GM21717 (cell line): ENCODE results near the gene TNFRSF25.

Source experiments
- ATAC-seq: cut with Tn5 transposase; IDR thresholded peaks from one replicate; pipeline ENCODE4 v1.9.1; 2021; ENCODE audit warnings: mild to moderate bottlenecking, moderate library complexity; ENCODE audit not compliant: unreplicated experiment

The TNFRSF25 gene, protein sequence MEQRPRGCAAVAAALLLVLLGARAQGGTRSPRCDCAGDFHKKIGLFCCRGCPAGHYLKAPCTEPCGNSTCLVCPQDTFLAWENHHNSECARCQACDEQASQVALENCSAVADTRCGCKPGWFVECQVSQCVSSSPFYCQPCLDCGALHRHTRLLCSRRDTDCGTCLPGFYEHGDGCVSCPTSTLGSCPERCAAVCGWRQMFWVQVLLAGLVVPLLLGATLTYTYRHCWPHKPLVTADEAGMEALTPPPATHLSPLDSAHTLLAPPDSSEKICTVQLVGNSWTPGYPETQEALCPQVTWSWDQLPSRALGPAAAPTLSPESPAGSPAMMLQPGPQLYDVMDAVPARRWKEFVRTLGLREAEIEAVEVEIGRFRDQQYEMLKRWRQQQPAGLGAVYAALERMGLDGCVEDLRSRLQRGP

GRCh38 chr1:6466023-6466422 lies at the start of gene TNFRSF25:
Gene TNFRSF25, minus strand, starts transcription at chr1:6466173. Its CDS starts 66 bp downstream, at chr1:6466107.
- ATAC-seq = no peak

GRCh38 chr1:6515771-6516170 lies 49.8 kb upstream of the TNFRSF25 start:
- ATAC-seq = no peak

DNA sequence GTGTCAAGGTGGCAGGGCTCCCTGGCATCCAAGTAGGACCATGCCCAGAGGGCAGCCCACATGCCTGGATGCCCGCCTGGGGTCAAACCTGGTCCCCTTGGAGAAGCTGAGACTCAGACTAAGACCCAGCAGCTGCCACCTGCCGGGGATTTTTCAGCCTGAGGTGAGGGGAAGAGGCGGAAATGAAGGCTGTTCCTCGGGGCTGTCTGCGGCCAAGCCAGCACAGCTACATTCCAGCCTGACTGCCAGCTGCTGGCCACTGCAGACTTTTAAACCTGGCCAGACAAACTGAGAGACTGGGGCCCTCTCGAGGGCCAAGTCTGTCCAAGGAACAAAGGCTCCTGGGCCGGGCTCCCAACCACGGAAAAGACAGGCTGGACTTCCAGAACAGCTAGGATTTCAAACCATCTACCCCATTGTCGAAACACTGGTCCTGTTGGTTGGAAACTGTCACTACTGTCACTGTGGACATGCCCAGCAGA lies 47.4 kb upstream of the TNFRSF25 start:
- no peak for ATAC-seq

- ATAC-seq = no peak
Measured at GRCh38 chr1:6512908-6513280, 46.9 kb upstream of the TNFRSF25 start.

DNA sequence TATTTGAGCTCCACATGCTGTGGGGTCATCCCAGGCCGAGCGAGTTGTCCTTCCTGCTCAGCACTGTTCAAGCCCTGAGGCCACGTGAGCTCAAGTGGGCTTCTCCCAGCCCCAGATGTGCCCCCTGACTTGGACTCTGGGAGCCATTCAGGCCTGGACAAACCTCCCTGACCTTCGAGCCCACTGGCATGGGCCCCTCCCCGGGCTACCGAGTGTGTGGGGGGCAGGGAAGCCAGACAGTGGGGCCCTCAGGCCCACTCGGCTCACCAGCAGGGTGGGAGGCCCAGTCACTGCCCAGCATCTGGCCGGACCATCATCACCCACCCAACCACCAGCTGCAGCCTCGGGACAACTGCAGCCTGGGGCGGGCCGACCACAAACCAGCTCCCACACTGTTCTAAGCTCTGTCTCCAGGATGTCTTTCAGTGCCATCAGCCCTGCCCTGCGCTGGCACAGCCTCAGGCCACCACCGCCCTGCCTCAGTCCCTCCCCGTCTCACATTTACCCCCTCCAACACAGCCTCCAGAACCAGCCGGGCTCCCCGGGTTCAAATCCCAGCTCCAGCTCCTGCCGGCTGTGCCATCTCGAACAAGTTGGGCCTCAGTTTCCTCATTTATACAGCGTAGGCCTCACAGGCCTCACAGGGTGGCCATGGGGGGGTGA lies 46.4 kb upstream of the TNFRSF25 start:
- ATAC-seq = no peak

DNA sequence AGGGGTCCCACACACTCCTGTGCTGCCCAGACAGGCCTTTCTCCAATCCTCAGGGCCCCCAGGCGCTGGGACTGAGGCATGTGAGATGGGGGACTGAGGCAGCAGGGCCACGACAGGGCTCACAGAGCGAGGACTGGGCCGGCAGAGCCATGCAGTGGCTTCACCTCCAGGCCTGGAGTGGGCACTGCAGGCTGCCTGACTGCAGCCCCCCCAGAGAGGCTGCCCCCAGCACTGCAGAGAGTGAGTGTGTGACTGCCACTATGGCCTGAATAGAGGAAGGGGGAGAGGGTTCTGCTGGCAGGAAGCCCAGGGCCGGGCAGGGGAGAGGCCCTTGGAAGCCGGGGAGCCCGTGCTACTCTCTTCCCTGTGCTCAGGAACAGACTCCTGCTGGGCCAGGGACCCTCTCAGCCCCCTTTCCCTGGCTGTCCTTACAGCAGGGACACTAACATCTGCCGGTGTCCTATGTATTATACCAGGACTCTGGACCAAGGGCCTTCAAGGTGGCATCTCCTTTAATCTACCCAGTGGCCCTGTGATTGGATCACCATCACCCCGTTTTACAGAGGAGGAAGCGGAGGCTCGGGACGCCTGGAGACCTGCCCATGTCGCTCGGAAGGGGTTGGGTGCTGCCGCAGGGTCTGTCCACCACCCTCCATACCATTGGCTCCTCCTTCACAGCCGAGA lies 45.7 kb upstream of the TNFRSF25 start:
- ATAC-seq = no peak

DNA sequence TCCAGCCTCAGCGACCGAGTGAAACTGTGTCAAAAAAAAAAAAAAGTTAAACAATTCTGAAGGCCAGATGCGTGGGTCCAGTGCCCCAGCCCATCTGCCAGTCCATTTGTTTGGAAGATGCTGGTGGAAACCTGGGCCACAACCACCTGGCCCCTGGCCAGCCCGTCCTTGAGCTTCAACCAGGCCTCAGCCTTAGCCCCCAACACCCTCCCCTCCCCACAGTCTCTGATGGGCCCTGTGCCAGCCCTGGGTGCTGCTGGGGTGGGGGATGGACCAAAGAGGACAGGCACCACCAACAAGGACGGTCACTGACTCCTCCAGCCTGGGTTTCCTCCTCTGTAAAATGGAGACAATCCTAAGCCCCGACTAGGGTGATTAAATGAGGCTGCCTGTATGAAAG lies 45.1 kb upstream of the TNFRSF25 start:
- no peak for ATAC-seq

DNA sequence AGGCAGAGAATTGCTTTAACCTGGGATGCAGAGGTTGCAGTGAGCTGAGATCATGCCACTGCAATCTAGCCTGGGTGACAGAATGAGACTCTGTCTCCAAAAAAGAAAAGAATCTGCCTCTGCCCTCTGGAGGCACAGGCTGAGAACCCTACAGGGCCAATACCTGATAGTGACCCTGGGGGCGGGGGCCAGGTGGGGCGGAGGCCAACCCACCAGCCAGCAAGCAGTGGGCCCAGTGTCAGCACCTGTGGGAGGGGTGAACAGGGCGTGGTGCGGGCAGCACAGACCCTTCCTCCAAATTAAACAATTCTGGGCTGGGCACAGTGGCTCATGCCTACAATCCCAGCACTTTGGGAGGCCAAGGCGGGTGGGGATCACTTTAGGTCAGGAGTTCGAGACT lies 44.5 kb upstream of the TNFRSF25 start:
- no peak for ATAC-seq

- ATAC-seq = no peak
Measured at GRCh38 chr1:6509919-6510291, 43.9 kb upstream of the TNFRSF25 start.

DNA sequence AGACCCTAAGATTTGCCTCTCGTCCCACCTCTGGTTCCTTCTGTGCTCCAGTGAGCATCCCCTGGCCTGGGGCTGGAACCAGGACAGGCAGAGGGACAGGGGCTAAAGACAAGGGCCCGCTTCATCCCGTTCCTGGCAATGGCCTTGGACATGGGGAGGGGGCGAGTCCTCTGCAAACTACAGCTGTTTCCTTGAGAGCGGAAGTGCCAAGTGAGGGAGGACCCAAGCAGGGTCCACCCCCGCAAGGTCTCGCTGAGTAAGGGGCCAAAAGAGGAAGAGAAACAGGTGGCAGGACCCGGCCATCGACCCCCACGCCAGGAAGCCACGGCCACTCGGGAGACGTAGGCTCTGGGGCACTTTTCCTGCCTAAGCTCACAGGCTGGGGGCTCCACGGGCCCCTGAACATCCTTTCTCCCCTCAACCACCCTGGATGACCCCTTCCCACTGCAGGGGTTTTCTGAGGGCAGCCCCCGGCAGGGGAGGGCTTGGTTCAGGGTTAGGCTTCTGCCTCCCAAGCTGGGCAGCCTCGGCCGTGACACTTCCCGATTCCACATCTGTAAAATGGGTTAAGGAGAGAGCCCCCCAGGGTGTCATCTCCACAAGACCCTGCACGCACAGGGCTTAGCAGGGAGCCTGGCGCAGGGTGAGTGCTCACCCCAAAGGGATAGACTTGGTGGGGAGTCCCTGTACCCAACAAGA lies 43.4 kb upstream of the TNFRSF25 start:
- no peak for ATAC-seq

DNA sequence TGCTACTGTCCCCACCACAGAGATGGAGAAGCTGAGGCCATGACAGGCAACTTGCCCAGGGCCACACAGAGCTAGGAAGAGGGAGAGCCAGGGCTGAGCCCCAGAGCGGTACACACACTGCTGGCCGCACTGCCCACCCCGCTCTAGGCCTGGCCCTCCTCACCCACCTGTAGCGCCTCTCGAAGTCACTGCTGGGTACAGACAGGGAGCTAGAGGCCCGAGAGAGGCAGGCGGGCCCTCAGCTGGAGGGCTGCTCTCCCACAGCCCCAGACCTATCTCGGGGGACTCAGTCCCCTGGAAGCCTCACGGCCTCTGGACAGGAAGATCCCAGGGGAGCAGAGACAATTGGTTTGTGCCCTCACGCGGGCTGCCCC lies 42.8 kb upstream of the TNFRSF25 start:
- no peak for ATAC-seq

DNA sequence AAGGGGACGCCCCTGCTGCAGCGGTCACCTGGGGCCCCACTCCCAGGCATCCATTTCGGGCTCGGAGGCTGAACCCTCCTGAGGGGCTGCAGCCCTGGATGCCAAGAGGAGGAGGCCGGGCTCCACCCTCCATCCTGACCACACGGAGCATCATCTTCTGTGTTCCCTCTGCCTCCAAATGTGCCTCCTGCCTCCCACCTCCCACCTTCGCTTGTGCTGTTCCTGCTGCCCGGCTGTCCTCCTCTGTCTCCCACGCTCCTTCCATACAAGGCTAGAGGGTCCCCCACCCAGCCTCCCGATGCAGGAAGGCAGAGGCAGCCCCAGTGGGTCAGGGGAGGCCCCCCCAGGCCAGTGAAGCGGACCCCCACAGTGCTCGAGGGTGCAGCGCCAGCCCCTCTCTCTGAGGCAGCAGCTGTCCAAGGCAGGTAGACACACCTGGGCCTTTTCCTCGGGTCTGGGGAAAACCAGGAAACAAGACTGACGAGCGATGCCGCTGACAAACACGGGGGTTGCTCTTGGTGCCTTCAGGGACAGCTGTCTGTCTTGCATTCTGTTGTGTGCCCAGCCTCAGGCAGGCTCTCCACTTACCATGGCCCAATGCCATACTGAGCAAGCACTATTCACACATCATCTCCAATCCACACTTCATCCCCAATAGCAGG lies 42.3 kb upstream of the TNFRSF25 start:
- no peak for ATAC-seq

DNA sequence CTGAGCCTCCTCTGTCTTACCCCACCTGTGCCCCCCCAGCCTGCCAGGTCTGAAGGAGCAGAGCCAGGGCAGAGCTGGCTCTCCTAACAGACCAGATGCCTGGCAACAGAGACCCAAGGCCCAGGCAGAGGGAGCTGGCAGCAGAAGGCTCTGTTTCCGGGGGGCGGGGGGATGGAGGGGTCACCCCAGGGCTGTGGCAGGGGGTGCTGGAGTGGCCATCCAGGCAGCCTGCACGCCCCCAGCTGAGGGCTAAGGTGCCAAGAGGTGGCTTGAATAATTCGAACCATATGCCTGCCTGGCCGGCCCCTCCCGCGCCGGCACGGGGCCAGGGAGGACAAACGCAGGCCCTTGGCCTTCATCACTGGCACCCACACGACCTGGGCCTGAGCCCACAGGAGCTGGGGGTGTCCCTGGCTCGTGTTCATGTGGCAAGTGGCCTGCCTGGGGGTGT lies 41.5 kb upstream of the TNFRSF25 start:
- no peak for ATAC-seq

DNA sequence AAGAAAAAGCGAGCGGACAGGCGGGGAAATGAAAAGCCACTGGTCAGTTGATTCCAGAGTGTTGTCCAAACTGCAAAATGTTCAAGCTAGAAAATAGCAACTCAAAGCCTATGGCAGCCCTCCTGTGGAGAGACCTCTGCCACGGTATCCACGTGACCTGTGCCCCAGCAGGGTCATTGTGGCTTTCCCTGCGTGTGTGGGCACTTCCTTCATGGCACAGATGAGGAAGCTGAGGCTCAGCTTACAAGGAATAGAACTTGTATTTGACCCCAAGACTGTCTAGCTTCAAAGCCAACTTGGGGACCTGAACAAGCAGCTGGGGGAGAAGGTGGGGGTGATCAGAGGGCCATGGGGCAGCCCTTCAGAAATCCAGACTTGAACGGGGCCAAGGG lies 41.1 kb upstream of the TNFRSF25 start:
- ATAC-seq = no peak

GRCh38 chr1:6506210-6507036 lies 40.5 kb upstream of the TNFRSF25 start:
- ATAC-seq = no peak

DNA sequence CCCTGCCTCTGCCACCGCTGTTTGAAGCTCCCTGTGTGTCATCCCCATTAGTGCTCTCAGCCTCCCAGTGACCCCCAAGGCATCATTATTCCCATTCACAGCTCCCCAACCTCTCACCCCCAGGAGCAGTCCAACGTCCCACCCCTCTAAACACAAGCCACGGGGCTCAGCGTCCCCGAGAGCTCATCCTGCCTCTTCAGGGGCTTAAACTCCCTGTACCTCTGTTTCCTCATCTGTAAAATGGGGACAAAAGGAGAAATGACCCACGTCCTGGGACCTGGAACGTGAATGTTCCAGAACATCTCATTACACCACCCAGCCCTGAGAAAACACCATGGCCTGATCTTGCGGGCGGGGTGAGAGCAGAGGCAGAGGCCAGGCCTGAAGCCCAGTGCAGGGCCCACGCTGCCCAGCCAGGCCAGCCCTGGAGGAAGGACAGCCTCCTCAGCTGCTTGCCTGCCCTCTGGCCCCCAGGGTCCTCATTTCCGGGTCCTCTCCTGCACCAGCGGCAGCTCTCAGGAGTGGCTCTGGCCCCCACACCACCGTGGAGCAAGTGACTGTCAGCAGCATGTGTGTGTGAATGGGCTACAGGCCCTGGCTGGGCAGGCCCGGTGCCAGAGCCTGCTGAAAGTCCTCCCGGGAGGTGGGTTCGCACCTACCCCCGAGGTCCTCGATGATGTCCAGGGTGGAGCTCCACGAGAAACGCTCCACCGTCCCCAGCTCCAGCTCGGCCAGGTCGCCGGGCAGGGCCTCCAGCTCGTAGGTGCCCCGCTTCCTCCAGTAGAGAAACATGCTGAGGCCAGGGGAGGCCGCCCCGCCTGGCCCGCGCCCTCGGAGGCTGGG lies 39.6 kb upstream of the TNFRSF25 start:
- ATAC-seq = no peak

- no peak for ATAC-seq
Measured at GRCh38 chr1:6504887-6505286, 38.9 kb upstream of the TNFRSF25 start.

DNA sequence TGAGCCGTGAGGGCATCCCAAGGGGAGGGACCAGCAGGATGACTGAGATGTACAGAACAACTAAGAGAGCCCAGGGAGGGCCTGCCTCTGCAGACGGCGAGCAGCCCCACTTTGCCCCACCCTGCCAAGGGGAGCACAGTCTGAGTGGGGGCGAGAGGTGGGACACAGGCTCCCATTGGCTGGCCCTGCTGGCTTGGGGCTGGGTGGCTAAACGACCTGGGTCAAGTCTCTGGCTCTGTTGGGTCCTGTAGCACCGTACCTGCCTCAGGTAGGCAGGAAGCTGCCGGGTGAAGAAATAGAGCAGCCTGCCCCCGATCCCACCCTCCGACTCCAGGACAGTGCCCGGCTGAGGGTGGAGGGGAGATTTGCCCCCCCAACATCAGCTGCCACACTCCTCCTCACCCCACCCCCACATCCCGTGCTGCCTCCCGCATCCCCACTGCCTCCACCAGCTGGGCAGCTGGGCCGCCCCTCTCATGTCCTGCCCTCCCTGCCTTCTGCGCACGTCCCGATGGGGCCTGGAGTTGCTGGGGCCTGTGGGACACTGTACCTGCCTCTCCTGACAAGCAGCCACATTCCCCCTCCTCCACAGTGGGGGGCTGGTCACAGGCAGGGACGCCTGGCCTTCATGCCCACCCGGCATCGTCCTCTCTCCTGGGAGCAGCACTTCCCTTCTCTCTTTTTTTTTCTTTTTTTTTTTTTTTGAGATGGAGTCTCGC lies 38.1 kb upstream of the TNFRSF25 start:
- ATAC-seq = no peak
